ENCODE data around the gene ZMYND8. TPM values are rescaled to one million over a fixed set of nuclear protein-coding genes. Genes with fewer than 3 reads are reported as not detected.
"Not testable (repeated sequence)": the region's sequence is repeated elsewhere in the genome, so short reads cannot be mapped to it uniquely, and the experiment has no call there.

ZMYND8 gene
- total RNA-seq, 1 donor from 2014 or later: 18.6 TPM

GRCh38 chr20:47206962-47207641 lies 149.4 kb downstream of the ZMYND8 start:
- H3K4me3 ChIP-seq (ENCODE audit: low read depth, low read length): no peak overlapping the region
- no peak for TF ChIP-seq CTCF (conservative IDR thresholded peaks at IDR 0.05; ENCODE audit: low read depth, low read length)
- DNase-seq (ENCODE audit: low read depth): no peak

GRCh38 chr20:47206552-47206951 lies 149.9 kb downstream of the ZMYND8 start:
- DNase-seq (ENCODE audit: low read depth); H3K4me3 ChIP-seq (ENCODE audit: low read depth, low read length): not testable (repeated sequence)

- no peak overlapping the region for H3K4me3 ChIP-seq (ENCODE audit: low read depth, low read length)
- TF ChIP-seq CTCF (conservative IDR thresholded peaks at IDR 0.05; ENCODE audit: low read depth, low read length): peak; percentile 90
- DNase-seq (ENCODE audit: low read depth): no peak
These were observed 150.8 kb downstream of the ZMYND8 start for GRCh38 chr20:47205577-47206123.

GRCh38 chr20:47204850-47205122 lies 151.7 kb downstream of the ZMYND8 start:
- not testable (repeated sequence) for DNase-seq (ENCODE audit: low read depth); H3K4me3 ChIP-seq (ENCODE audit: low read depth, low read length)

GRCh38 chr20:47204008-47204849 lies 152.3 kb downstream of the ZMYND8 start:
- no peak for DNase-seq (ENCODE audit: low read depth)
- TF ChIP-seq CTCF (conservative IDR thresholded peaks at IDR 0.05; ENCODE audit: low read depth, low read length): no peak
- H3K4me3 ChIP-seq (ENCODE audit: low read depth, low read length): no peak overlapping the region

- no peak overlapping the region for H3K4me3 ChIP-seq (ENCODE audit: low read depth, low read length)
- DNase-seq (ENCODE audit: low read depth): no peak
- TF ChIP-seq CTCF (conservative IDR thresholded peaks at IDR 0.05; ENCODE audit: low read depth, low read length): no peak
These were observed 153.5 kb downstream of the ZMYND8 start for GRCh38 chr20:47202733-47203667.

GRCh38 chr20:47201074-47201730 lies 155.3 kb downstream of the ZMYND8 start:
- DNase-seq (ENCODE audit: low read depth): no peak
- H3K4me3 ChIP-seq (ENCODE audit: low read depth, low read length): no peak overlapping the region
- no peak for TF ChIP-seq CTCF (conservative IDR thresholded peaks at IDR 0.05; ENCODE audit: low read depth, low read length)

Measured in epithelial cell of proximal tubule (primary cell).